Tibial nerve (tissue), 4 donors: ENCODE data around the gene SNED1. TPM values are rescaled to one million over a fixed set of nuclear protein-coding genes. Genes with fewer than 3 reads are reported as not detected.

Experiments used
- DNase-seq, 2 donors: peaks; one replicate each; pipeline ENCODE4 v3.0.0-alpha.2; 2019; ENCODE audit warnings: low spot score in 2 of 2
- H3K27ac ChIP-seq, 4 donors: fragments of 200-600 bp; sonication (generic) in 3 of 4; one replicate each; pipeline ENCODE4 v1.5.1; 2017 to 2019; ENCODE audit warnings: mild to moderate bottlenecking in 1 of 4
- H3K27me3 ChIP-seq, 2 donors: fragments of 200-600 bp; sonication (generic) in 1 of 2; one replicate each; pipeline versions ENCODE4 v1.5.1 to v1.6.0; 2017 to 2019
- H3K36me3 ChIP-seq, 3 donors: fragments of 200-600 bp; sonication (generic); one replicate each; pipeline ENCODE4 v1.5.1; 2018 to 2019
- H3K4me1 ChIP-seq, 4 donors: fragments of 200-600 bp; sonication (generic) in 3 of 4; one replicate each; pipeline ENCODE4 v1.5.1; 2017 to 2019
- H3K4me3 ChIP-seq, 4 donors: fragments of 200-600 bp; sonication (generic) in 3 of 4; one replicate each; pipeline ENCODE4 v1.5.1; 2017 to 2019; ENCODE audit warnings: mild to moderate bottlenecking in 1 of 4, moderate library complexity in 1 of 4
- H3K9me3 ChIP-seq, 4 donors: fragments of 200-600 bp; sonication (generic) in 3 of 4; one replicate each; pipeline ENCODE4 v1.5.1; 2017 to 2019
- CTCF ChIP-seq, 5 experiments: fragments of 200-600 bp in 3 of 5; fragments of 450-650 bp in 2 of 5; sonication (generic) in 3 of 5; IDR thresholded peaks; one replicate each; pipeline ENCODE4 v1.5.1; 2016 to 2019; ENCODE audit warnings: antibody characterized with exemption in 5 of 5, mild to moderate bottlenecking in 3 of 5, moderate library complexity in 2 of 5
- EP300 ChIP-seq, 2 donors: sonication (generic); formaldehyde crosslinking; IDR thresholded peaks; one replicate each; pipeline ENCODE4 v1.6.1; 2017; ENCODE audit warnings: antibody characterized with exemption in 2 of 2, mild to moderate bottlenecking in 1 of 2
- POLR2A ChIP-seq, 2 donors: fragments of 450-650 bp; IDR thresholded peaks; one replicate each; pipeline ENCODE4 v1.6.1; 2017; ENCODE audit warnings: antibody characterized with exemption in 2 of 2, mild to moderate bottlenecking in 2 of 2, moderate library complexity in 2 of 2
- WGBS, 2 donors: methylation state at CpG; one replicate each; pipeline ENCODE4 v1.1.5; 2018; 5-methylcytosine and 5-hydroxymethylcytosine counted together
- total RNA-seq, 4 donors: library from RNA; depleted of rRNA; stranded (reverse); fragments of >200 nt; gene quantifications; one replicate each; pipeline ENCODE4 v1.1.0, GENCODE V29; 2016

The SNED1 gene
- total RNA-seq, 4 donors from 2014 or later, result 116 to 226 (median 141) TPM

- no peak overlapping the region for H3K27ac ChIP-seq
- WGBS, 2 donors, result 93 to 94% methylated on average over 16 of the region's 16 CpGs
- H3K4me3 ChIP-seq, result no peak overlapping the region
- H3K9me3 ChIP-seq, result no peaks in the 10 kb centered on the region
- H3K4me1 ChIP-seq, result no peaks in the 10 kb centered on the region
- TF ChIP-seq EP300 (IDR thresholded peaks at IDR 0.05), result no peak
- TF ChIP-seq POLR2A (IDR thresholded peaks at IDR 0.05), result no peak
- TF ChIP-seq CTCF (IDR thresholded peaks at IDR 0.05), result no peak
- H3K36me3 ChIP-seq, result peaks cover 0 to 69% (median 0%) of the 10 kb centered on the region in 3 donors
- H3K27me3 ChIP-seq, result no peaks in the 10 kb centered on the region
- peak in 1 of 2 donors; percentile 12 for DNase-seq
Observed at GRCh38 chr2:241074901-241075540, 76.6 kb downstream of the SNED1 start.

- H3K9me3 ChIP-seq, result no peaks in the 10 kb centered on the region
- no peak overlapping the region for H3K27ac ChIP-seq
- TF ChIP-seq POLR2A (IDR thresholded peaks at IDR 0.05) (no peak), EP300 (IDR thresholded peaks at IDR 0.05) (no peak), CTCF (IDR thresholded peaks at IDR 0.05) (no peak)
- peaks cover 0 to 51% (median 0%) of the 10 kb centered on the region in 3 donors for H3K36me3 ChIP-seq
- no peak overlapping the region for H3K4me3 ChIP-seq
- peaks cover 0 to 12% (median 0%) of the 10 kb centered on the region in 4 donors for H3K4me1 ChIP-seq
- DNase-seq, result no peak
- H3K27me3 ChIP-seq, result no peaks in the 10 kb centered on the region
- 75 to 78% methylated on average over 13 to 18 of the region's 18 CpGs for WGBS, 2 donors
Observed at GRCh38 chr2:241080405-241081189, 82.2 kb downstream of the SNED1 start.

- peak overlapping the region in 2 of 4 donors; percentile 14 to 17 for H3K27ac ChIP-seq
- 39 to 45% methylated on average over 9 of the region's 9 CpGs for WGBS, 2 donors
- no peak for DNase-seq
- H3K27me3 ChIP-seq, result no peaks in the 10 kb centered on the region
- H3K4me1 ChIP-seq, result peaks cover 0 to 12% (median 0%) of the 10 kb centered on the region in 4 donors
- peaks cover 0 to 51% (median 0%) of the 10 kb centered on the region in 3 donors for H3K36me3 ChIP-seq
- H3K4me3 ChIP-seq, result no peak overlapping the region
- no peaks in the 10 kb centered on the region for H3K9me3 ChIP-seq
- TF ChIP-seq EP300 (IDR thresholded peaks at IDR 0.05), result no peak
- TF ChIP-seq POLR2A (IDR thresholded peaks at IDR 0.05), result no peak
- no peak for TF ChIP-seq CTCF (IDR thresholded peaks at IDR 0.05)
Observed at GRCh38 chr2:241081190-241081642, 82.8 kb downstream of the SNED1 start.

GRCh38 chr2:241081643-241082340, 83.4 kb downstream of the SNED1 start:
- DNase-seq, result no peak
- Histone ChIP-seq H3K4me1 (peaks cover 0 to 12% (median 0%) of the 10 kb centered on the region in 4 donors), H3K27me3 (no peaks in the 10 kb centered on the region), H3K9me3 (no peaks in the 10 kb centered on the region), H3K36me3 (peaks cover 0 to 51% (median 1%) of the 10 kb centered on the region in 3 donors), H3K27ac (peak overlapping the region in 2 of 4 donors; percentile 14 to 17), H3K4me3 (no peak overlapping the region)
- TF ChIP-seq CTCF (IDR thresholded peaks at IDR 0.05), result no peak
- TF ChIP-seq EP300 (IDR thresholded peaks at IDR 0.05), result no peak
- no peak for TF ChIP-seq POLR2A (IDR thresholded peaks at IDR 0.05)
- WGBS, 2 donors, result 37 to 54% methylated on average over 21 to 25 of the region's 28 CpGs
